NCI-H82 treated with DMSO at 0.1 percent for 48 hours (cell line): ENCODE measurements around the gene MRPL54.
"Not testable (repeated sequence)": the region's sequence is repeated elsewhere in the genome, so short reads cannot be mapped to it uniquely, and the experiment has no call there.

Experiments
- DNase-seq: peaks from one replicate; lab custom pipeline; 2025; ENCODE audit not compliant: unreplicated experiment; lab: John Stamatoyannopoulos, UW

MRPL54 gene

DNA sequence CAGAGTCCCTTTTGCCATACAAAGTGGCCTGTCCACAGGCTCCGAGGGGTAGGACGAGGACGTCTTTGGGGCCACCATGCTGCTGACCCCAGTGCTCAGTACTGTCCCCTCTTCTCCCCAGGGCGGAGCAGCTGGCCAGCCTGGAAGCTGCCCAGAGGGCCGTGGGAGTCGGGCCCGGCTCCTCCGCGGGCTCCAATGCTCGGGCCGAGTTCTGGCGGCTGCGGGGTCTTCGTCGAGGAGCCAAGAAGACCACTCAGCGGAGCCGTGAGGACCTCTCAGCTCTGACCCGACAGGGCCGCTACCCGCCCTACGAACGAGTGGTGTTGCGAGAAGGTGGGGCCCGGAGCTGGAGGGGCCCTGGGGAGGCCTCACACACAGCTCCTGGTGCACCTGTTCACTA, 22.1 kb upstream of the MRPL54 start:
- DNase-seq, result no peak

DNA sequence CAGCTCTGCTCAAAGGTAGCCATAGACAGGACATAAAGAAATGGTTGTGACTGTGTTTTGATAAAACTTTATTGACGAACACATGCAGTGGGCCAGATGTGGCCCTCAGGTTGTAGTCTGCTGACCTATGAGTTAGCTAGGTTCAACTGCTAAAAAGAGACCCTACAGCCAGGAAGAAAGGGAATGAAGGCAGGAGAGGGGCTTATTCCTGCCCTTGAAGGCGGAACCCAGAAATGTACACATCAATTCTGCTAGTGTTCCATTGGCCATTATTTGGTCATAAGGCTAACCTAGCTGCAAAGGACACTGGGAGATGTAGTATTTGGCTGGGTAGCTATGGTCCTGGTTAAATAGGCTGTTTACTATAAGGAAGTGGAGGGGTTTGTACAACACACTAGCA, 19.0 kb upstream of the MRPL54 start:
- DNase-seq, result no peak

DNA sequence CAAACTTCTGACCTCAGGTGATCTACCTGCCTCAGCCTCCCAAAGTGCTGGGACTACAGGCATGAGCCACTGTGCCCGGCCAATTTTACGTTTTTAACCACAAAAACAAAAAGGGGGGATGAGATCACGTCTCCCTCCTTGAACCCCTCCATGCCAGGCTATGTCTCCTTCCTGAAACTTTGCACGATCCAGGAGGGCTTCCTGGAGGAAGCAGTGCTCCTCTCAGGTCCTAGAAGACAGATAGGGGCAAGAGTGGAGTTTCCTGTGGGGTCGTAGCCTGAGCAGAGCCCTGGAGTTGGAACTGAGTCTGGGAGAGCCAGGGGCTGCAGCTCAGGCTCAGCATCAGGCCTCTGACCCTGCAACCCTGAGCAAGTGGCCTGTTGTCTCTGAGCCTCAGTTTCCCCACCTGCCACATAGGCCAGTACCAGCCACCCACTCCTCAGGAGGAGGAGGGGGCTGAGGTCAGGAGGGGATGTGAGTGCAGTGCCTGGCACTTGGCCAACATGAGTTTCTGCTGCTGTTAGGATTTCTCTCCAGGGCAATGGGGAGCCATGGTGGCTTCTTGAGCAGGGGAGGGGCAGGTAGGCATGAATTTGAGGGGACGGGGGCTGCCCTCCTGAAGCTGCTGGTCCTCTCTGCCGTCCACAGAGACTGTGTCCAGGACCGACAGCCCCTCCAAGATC, 17.0 kb upstream of the MRPL54 start:
- no peak for DNase-seq

- DNase-seq, result no peak
These were observed 16.0 kb upstream of the MRPL54 start for GRCh38 chr19:3746371-3747056.

GRCh38 chr19:3748965-3749364, 13.5 kb upstream of the MRPL54 start:
- DNase-seq, result no peak

GRCh38 chr19:3750211-3750610, 12.3 kb upstream of the MRPL54 start:
- DNase-seq, result no peak

GRCh38 chr19:3751236-3751635, 11.2 kb upstream of the MRPL54 start:
- DNase-seq, result no peak

GRCh38 chr19:3752492-3752891, 10.0 kb upstream of the MRPL54 start:
- no peak for DNase-seq

GRCh38 chr19:3753631-3754410, 8.7 kb upstream of the MRPL54 start:
- DNase-seq, result no peak

- DNase-seq, result not testable (repeated sequence)
These were observed 4.8 kb upstream of the MRPL54 start for GRCh38 chr19:3757705-3758104.

DNA sequence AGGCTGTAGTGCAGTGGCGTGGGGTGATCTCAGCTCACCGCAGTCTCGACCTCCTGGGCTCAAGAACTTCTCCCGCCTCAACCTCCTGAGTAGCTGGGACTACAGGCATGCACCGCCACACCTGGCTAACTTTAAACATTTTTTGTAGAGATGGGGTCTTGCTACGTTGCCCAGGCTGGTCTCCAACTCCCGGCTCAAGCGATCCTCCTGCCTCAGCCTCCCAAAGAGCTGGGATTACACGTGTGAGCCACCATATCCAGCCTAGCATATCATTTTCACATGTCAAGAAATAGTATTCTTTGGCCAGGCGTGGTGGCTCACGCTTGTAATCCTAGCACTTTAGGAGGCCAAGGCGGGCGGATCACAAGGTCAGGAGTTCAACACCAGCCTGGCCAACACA, 4.2 kb upstream of the MRPL54 start:
- DNase-seq, result not testable (repeated sequence)

DNA sequence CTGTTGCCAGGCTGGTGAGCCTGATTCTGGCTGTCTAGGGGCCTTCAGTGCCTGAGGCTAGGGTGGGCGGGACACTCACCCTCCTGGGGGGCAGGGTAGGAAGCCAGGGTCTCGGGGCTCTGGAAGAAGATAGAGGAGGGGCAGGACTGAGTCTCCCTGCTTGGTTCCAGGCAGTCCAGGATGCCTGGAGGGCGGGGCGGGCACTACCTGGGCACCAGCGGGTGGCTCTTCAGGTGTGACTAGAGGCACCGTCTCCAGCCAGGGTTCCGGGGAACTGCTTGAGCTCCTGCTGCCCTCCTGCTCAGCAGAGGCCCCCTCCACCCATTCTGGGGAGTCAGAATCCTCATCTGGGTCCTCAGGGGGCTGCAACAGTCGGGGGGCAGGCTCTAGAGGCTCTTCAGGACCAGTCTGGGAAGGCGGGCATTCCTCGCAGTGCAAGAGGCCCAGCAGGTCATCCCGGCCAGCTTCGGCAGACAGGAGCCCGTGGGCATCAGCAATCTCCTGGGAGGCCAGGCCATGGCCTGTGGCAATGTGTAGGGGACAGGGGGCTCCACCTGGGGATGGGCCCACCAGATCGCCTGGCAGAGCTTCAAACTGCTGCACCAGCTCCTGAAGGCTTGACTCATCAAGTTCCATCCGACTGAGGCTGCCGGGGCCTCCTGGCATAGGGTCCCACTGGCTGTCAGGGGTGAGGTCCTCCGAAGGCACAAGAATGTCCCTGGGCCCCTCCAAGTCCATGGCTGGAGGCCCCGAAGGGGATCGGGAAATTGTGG, 2.8 kb upstream of the MRPL54 start:
- no peak for DNase-seq

DNA sequence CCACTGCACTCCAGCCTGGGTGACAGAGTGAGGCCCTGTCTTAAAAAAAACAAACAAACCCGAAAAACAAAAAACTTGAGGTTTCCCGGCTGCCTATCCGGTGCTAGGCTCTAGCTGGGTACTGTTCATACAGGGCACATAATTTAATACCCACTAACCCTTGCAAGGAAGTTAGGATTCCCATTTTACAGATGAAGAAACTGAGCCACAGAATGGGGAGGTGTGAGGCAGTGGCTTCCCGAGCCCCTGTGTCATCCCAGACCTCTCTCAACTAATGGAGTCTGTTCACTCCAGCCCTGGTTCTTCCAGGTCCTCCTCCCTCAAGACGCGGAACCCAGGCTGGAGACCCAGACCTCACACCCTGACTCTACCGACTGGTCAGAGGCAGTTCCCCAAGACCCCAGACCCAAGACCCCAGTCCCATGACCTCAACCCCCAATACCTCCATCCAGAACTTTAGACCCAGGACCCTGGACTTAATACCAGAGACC, 1.6 kb upstream of the MRPL54 start:
- DNase-seq, result no peak

- DNase-seq, result peak; percentile 69
These were observed 926 bp upstream of the MRPL54 start, which contains the start of gene APBA3 for GRCh38 chr19:3761382-3762129. Gene APBA3 (minus strand): TSS chr19:3761692. CDS start chr19:3760264, 1,428 bp downstream.

DNA sequence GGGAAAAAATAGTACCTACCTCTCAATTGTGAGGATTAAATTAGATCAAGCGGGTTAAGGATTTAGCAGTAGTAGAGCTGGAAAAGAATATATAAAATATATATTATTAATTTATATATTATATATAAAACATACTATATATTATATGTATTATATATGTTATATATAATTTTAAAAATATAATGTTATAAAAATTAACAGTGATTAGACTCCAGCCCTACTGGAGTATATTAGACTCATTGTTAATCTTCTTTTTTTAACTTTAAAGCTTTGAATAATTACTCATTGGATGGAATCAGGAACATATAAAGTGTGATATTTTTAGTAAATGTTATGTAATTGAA, 380 bp upstream of the MRPL54 start:
- DNase-seq, result no peak

- no peak for DNase-seq
These were observed 2.6 kb downstream of the MRPL54 start for GRCh38 chr19:3765121-3765520.

GRCh38 chr19:3765757-3766156, 3.3 kb downstream of the MRPL54 start:
- not testable (repeated sequence) for DNase-seq

- DNase-seq, result no peak
These were observed 4.0 kb downstream of the MRPL54 start for GRCh38 chr19:3766520-3766919.

DNA sequence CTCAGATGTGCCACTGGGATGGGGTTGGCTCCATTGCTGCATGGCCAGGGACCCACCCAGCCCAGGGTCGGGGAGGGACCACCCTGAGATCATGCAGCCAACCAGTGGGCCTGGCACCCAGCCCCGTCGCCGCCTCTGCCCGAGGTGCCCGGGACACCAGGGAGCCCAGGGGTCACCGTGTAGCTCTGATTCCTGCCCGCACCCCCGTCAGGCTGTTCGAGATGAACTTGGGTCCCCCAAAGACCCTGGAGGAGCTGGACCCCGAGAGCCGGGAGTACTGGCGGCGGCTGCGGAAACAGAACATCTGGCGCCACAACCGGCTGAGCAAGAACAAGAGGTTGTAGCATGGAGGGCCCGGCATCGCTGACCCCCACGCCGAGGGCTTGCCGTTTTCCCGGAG, 4.6 kb downstream of the MRPL54 start:
- DNase-seq, result no peak

DNA sequence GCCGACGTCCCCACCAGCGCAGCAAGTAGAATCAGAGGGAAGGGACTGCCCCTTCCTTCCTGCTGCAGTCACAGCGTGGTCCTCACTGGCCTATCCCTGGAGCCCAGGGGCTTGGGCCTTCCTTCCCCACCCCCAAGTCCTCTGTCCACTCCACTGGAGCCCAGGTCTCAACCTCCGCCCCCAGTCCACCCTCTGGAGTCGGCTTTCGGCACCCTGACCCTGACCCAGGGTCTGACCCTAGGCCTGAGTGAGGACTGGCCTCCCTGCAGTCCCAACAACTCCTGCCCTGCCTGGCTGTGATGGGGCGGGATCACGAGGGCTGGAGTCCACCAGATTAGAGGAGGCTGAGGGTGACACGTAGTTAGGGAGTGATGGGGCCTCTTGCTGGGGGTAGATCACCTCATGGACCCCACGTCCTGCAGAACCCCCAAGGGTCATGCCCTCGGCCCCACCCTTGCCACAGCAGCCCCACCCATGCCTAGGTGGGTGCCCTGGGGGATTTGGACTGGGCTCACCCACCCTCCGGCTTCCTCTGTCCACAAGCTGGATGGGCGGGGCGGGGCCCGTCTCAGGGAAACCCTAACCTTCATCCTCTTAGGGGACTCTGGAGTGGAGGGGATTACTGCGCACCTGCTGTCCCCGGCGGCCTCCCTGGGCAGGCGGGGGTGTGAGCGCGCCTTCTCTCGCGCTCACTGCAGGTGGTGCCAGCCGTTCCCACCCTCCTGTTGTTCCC, 5.7 kb downstream of the MRPL54 start:
- DNase-seq, result peak; percentile 39
